ENCODE results near the gene PHACTR2. TPM values are rescaled to one million over a fixed set of nuclear protein-coding genes. Genes with fewer than 3 reads are reported as not detected.
A peak's percentile ranks its signal among the peaks of the same experiment; 100 is the strongest.

PHACTR2 gene
- total RNA-seq, 1 donor from 2014 or later = 142 TPM

DNA sequence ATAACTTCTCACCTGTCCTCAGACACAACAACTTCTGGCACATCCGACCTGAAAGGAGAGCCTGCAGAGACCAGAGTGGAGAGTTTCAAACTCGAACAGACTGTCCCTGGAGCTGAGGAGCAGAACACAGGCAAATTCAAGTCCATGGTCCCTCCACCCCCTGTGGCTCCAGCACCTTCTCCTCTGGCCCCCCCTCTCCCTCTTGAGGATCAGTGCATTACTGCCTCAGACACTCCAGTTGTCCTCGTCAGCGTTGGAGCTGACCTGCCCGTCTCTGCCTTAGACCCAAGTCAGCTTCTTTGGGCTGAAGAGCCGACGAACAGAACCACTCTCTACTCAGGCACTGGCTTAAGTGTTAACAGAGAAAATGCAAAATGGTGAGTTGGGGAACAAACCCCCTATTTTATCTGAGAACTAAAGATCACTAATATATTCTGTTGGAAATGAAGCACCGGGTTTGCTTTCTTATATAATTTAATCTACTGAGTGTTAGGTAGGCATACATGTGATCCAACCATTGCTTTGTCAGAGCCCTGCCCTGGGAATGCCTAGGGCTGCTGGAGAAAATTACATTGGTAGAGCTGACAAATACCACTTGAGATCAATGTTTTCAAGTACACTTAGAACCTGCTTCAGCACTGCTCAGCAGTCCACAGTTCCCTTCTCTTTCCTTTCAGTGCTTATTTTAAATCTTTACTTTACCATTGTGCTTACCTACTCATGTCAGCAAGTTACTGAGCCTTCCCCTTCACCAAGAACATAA lies 87.8 kb downstream of the PHACTR2 start:
- TF ChIP-seq, protein P1, sequence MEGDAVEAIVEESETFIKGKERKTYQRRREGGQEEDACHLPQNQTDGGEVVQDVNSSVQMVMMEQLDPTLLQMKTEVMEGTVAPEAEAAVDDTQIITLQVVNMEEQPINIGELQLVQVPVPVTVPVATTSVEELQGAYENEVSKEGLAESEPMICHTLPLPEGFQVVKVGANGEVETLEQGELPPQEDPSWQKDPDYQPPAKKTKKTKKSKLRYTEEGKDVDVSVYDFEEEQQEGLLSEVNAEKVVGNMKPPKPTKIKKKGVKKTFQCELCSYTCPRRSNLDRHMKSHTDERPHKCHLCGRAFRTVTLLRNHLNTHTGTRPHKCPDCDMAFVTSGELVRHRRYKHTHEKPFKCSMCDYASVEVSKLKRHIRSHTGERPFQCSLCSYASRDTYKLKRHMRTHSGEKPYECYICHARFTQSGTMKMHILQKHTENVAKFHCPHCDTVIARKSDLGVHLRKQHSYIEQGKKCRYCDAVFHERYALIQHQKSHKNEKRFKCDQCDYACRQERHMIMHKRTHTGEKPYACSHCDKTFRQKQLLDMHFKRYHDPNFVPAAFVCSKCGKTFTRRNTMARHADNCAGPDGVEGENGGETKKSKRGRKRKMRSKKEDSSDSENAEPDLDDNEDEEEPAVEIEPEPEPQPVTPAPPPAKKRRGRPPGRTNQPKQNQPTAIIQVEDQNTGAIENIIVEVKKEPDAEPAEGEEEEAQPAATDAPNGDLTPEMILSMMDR (IDR thresholded peaks at IDR 0.05) = no peak
- Histone ChIP-seq H3K27me3 (no peaks in the 10 kb centered on the region), H3K4me3 (no peak overlapping the region), H3K4me1 (no peaks in the 10 kb centered on the region), H3K36me3 (peaks cover 35% of the 10 kb centered on the region), H3K27ac (no peak overlapping the region), H3K9me3 (no peaks in the 10 kb centered on the region)
- DNase-seq (no peak), ATAC-seq (peak; percentile 92)
- intact Hi-C loops (cut with DNase I) = no loop called here

DNA sequence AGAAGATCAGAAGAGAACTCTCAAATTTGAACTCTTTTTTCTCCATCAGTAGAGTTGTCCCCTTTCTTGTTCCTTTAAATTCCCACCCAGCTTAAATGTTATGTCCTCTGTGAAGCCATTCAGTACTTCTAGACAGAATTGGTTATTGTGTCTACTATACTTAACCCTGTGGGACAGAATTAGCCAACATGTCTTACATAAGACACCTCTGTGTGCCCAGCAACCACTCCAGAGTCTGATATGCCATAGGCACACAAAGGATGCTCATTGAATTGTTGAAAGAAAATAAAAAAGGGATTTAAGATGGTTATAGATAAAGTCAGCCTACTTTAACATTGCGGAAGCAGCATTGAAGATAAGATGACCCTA lies 88.4 kb downstream of the PHACTR2 start:
- no peak for DNase-seq
- peaks cover 35% of the 10 kb centered on the region for H3K36me3 ChIP-seq
- H3K27ac ChIP-seq = no peak overlapping the region
- intact Hi-C loops (cut with DNase I) = no loop called here
- peak; percentile 46 for ATAC-seq
- H3K27me3 ChIP-seq = no peaks in the 10 kb centered on the region
- no peaks in the 10 kb centered on the region for H3K9me3 ChIP-seq
- no peak overlapping the region for H3K4me3 ChIP-seq
- H3K4me1 ChIP-seq = no peaks in the 10 kb centered on the region
- TF ChIP-seq, protein P1 (IDR thresholded peaks at IDR 0.05) = no peak

DNA sequence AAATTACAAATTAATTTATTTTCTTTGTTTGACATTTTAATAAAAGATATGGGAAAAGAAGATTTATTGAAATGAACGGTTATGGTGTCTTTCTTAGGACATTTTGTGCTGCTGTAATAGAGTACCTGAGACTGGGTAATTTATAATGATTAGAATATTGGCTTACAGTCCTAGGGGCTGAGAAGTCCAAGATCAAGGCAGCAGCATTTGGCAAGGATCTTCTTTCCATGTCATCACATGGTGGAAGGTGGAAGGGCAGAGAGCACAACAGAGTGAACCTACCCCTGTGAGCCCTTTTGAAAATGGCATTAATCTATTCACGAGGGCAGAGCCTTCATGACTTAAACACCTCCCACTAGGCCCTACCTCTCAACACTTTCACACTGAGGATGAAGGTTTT lies 89.7 kb downstream of the PHACTR2 start:
- Histone ChIP-seq H3K4me1 (no peaks in the 10 kb centered on the region), H3K4me3 (no peak overlapping the region), H3K27me3 (no peaks in the 10 kb centered on the region), H3K27ac (no peak overlapping the region), H3K36me3 (peaks cover 42% of the 10 kb centered on the region), H3K9me3 (no peaks in the 10 kb centered on the region)
- ATAC-seq = no peak
- no peak for DNase-seq
- intact Hi-C loops (cut with DNase I) = no loop called here
- TF ChIP-seq, protein P1 (IDR thresholded peaks at IDR 0.05) = no peak

DNA sequence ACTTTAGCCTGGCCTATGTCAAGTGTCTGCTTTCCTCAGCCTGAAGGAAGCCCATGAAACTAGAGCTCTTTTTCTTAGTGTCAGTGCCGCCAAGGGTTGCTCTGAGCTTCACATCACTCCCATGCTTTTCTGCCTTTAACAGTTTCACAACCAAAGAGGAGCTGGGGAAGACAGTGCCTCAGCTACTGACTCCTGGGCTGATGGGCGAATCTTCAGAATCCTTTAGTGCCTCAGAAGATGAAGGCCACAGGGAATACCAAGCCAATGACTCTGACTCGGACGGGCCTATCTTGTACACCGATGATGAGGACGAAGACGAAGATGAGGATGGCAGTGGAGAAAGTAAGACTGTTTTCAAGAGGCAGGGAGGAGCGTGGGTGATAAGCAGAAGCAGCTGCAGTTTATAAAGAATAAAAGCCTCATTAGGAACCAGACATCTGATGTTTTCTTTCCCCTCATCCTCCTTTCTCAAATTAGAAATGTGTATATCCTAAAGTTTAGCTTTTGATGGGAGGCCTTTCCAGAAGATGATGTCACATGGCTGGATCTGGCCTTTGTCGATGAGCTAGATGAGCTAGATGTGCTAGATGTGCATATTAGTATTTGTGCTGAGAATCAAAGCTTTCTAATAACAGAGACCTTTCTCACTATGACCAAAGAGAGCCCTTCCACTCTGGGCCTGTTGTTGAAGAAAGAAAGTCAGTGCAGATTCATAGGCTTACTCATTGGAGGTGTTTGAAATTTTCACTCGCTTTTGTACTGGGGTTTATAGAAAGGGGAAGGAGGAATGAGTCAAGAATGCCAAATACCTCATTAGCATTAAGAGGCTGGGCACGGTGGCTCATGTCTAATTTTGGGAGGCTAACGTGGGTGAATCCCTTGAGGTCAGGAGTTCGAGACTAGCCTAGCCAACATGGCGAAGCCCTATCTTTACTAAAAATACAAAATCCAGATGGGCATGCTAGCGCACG lies 94.6 kb downstream of the PHACTR2 start:
- ATAC-seq = no peak
- intact Hi-C loops (cut with DNase I) = no loop called here
- Histone ChIP-seq H3K4me1 (peaks cover 7% of the 10 kb centered on the region), H3K27ac (no peak overlapping the region), H3K4me3 (no peak overlapping the region), H3K9me3 (no peaks in the 10 kb centered on the region), H3K27me3 (no peaks in the 10 kb centered on the region), H3K36me3 (peaks cover 47% of the 10 kb centered on the region)
- TF ChIP-seq, protein P1 (IDR thresholded peaks at IDR 0.05) = no peak
- no peak for DNase-seq

DNA sequence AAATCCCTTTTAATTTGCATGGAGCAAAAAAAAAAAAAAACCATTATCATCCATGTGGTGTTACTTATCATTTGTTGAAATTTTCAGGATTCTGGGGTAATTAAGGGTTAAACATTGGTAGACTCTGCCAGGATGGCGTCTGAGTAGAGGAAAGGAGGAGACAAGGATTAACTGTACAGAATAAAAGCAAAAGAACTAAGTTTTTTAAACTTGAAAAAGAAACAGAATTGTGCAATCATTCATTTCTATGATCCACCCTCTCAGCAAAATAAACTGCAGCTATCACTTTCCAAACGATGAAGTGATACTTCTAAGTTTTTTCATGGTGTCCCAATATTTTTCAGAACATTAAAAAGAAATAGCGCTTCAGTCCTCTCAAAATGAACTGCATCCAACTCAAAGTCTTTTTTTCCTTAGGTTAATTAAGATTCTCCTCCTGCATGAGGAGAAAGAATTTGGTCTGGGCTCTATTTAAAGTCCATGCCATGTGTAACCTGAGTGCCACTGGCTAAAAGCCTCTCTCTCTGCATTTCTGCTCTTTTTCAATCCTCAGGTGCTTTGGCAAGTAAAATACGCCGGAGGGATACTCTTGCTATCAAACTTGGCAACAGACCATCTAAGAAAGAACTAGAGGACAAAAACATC lies 95.9 kb downstream of the PHACTR2 start:
- H3K9me3 ChIP-seq = no peaks in the 10 kb centered on the region
- DNase-seq (no peak), ATAC-seq (no peak)
- H3K36me3 ChIP-seq = peaks cover 47% of the 10 kb centered on the region
- intact Hi-C loops (cut with DNase I) = no loop called here
- TF ChIP-seq, protein P1 (IDR thresholded peaks at IDR 0.05) = no peak
- H3K4me3 ChIP-seq = no peak overlapping the region
- H3K27ac ChIP-seq = no peak overlapping the region
- peaks cover 7% of the 10 kb centered on the region for H3K4me1 ChIP-seq
- no peaks in the 10 kb centered on the region for H3K27me3 ChIP-seq
